Neural progenitor cell (in vitro differentiated cells): ENCODE measurements around the gene CHD5. TPM values are rescaled to one million over a fixed set of nuclear protein-coding genes. Genes with fewer than 3 reads are reported as not detected.

ENCODE experiments used
- DNase-seq: peaks from one replicate; pipeline ENCODE4 v3.0.0-alpha.2; 2016; ENCODE audit warnings: low spot score
- H2AFZ ChIP-seq: fragments of 200-600 bp; sonication (generic); replicated peaks from 2 replicates; pipeline ENCODE4 v1.6.1; 2016; ENCODE audit warnings: antibody characterized with exemption
- H3F3A ChIP-seq: fragments of 200-600 bp; sonication (generic); 2 replicates; pipeline ENCODE4 v1.6.1; 2016; ENCODE audit warnings: antibody characterized with exemption, low read depth
- H3K27ac ChIP-seq: fragments of 200-600 bp; sonication (generic); 2 replicates; pipeline ENCODE4 v1.5.1; 2016; ENCODE audit warnings: mild to moderate bottlenecking
- H3K27me3 ChIP-seq: fragments of 200-600 bp; sonication (generic); 2 replicates; pipeline ENCODE4 v1.6.1; 2016; ENCODE audit warnings: mild to moderate bottlenecking, moderate library complexity
- H3K36me3 ChIP-seq: fragments of 200-600 bp; sonication (generic); 2 replicates; pipeline ENCODE4 v1.5.1; 2016
- H3K4me1 ChIP-seq: fragments of 200-600 bp; sonication (generic); 2 replicates; pipeline ENCODE4 v1.6.1; 2016; ENCODE audit warnings: mixed run types
- H3K4me2 ChIP-seq: fragments of 200-600 bp; sonication (generic); 2 replicates; pipeline ENCODE4 v1.6.1; 2016
- H3K4me3 ChIP-seq: fragments of 200-600 bp; sonication (generic); 2 replicates; pipeline ENCODE4 v1.5.1; 2016
- H3K79me2 ChIP-seq: fragments of 200-600 bp; sonication (generic); 2 replicates; pipeline ENCODE4 v1.6.1; 2016; ENCODE audit warnings: low read depth
- H3K9ac ChIP-seq: fragments of 200-600 bp; sonication (generic); 2 replicates; pipeline ENCODE4 v1.6.1; 2016
- H3K9me3 ChIP-seq: fragments of 200-600 bp; sonication (generic); 2 replicates; pipeline ENCODE4 v1.5.1; 2016; ENCODE audit warnings: low read depth
- H4K20me1 ChIP-seq: fragments of 200-600 bp; sonication (generic); 2 replicates; pipeline ENCODE4 v1.6.1; 2016; ENCODE audit warnings: low read depth
- H3K27ac Mint-ChIP-seq: 3 replicates; pipeline ENCODE4 v1.8.0; 2021; ENCODE audit warnings: mixed read lengths
- H3K27me3 Mint-ChIP-seq: 2 replicates; pipeline ENCODE4 v1.8.0; 2022; ENCODE audit warnings: low read depth, mild to moderate bottlenecking, inconsistent platforms, moderate library complexity, mixed read lengths; ENCODE audit not compliant: insufficient read depth
- H3K36me3 Mint-ChIP-seq: 3 replicates; pipeline ENCODE4 v1.8.0; 2021; ENCODE audit warnings: mixed read lengths
- H3K4me1 Mint-ChIP-seq: 3 replicates; pipeline ENCODE4 v1.8.0; 2021; ENCODE audit warnings: mixed read lengths
- H3K4me3 Mint-ChIP-seq: 3 replicates; pipeline ENCODE4 v1.8.0; 2021; ENCODE audit warnings: mild to moderate bottlenecking, moderate library complexity, mixed read lengths
- H3K9me3 Mint-ChIP-seq: 3 replicates; pipeline ENCODE4 v1.8.0; 2020; ENCODE audit warnings: mixed read lengths
- EZH2 ChIP-seq: fragments of 200-600 bp; sonication (generic); IDR thresholded peaks from 2 replicates; pipeline ENCODE4 v1.6.1; 2017; ENCODE audit warnings: antibody characterized with exemption, mild to moderate bottlenecking, moderate library complexity
- EZH2phosphoT487 ChIP-seq: fragments of 200-600 bp; sonication (generic); IDR thresholded peaks from 2 replicates; pipeline ENCODE4 v1.6.1; 2017; ENCODE audit warnings: antibody characterized with exemption
- total RNA-seq: library from RNA; depleted of rRNA; stranded (reverse); fragments of >200 nt; gene quantifications from 2 replicates; pipeline ENCODE4 v1.2.3, GENCODE V29; 2015; ENCODE audit warnings: low replicate concordance
- TF ChIP-seq, protein P1 (sequence below): fragments of 200-600 bp; sonication (generic); IDR thresholded peaks from 2 replicates; pipeline ENCODE4 v1.5.1; 2017; ENCODE audit warnings: antibody characterized with exemption, mild to moderate bottlenecking

CHD5 gene
- total RNA-seq, 1 donor from 2014 or later: 0.17 TPM

DNA sequence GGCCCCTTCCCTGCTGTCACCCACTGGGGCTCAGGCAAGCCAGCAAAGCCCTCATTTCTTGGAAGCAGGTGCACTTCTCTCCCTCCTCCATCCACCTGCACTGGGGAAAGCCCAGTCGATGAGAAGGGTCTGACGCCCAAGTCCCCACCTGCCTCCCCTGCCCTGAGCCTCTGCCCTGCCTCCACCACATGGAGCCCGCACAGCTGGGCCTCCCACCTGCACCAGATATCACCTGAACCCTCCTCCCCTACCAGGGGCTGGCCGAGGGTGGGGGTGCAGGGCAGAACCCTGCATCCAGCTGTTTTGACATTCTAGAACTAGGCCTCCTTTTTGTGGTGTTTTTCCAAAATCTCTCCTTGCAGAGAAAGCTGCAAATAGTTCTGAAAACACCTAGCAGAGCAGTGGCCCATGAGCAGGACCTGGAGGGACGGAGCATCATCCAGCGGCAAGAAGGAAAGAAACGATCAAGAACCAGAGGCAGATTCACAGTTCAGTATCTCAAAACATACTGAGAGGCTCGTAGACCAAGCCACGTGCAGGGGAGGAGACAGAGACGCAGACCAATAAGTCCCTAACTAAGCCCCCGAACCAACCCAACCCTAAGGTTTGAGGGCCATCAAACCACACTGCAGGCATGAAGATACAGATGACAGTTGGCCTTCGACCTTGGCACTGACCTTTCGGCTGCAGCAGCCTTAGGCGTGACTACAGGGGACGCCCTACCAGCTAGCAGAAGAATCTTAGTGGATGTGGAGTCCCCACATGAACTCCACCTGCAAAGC, 16.7 kb downstream of the CHD5 start:
- Mint-ChIP-seq H3K4me3 (no peak overlapping the region), H3K36me3 (no peaks in the 10 kb centered on the region), H3K27ac (no peak overlapping the region), H3K4me1 (peaks cover under 1% of the 10 kb centered on the region), H3K27me3 (peaks cover 20% of the 10 kb centered on the region), H3K9me3 (no peaks in the 10 kb centered on the region)
- Histone ChIP-seq H3K27me3 (no peaks in the 10 kb centered on the region), H3K9ac (no peak overlapping the region), H3K4me3 (no peak overlapping the region), H2AFZ (no peak overlapping the region), H3K4me1 (no peaks in the 10 kb centered on the region), H3K27ac (no peak overlapping the region), H3K36me3 (no peaks in the 10 kb centered on the region), H3F3A (no peaks in the 10 kb centered on the region), H4K20me1 (peaks cover 23% of the 10 kb centered on the region), H3K4me2 (no peak overlapping the region), H3K79me2 (no peaks in the 10 kb centered on the region), H3K9me3 (no peaks in the 10 kb centered on the region)
- no peak for DNase-seq
- TF ChIP-seq EZH2: no peak
- no peak for TF ChIP-seq EZH2phosphoT487
- TF ChIP-seq, protein P1, sequence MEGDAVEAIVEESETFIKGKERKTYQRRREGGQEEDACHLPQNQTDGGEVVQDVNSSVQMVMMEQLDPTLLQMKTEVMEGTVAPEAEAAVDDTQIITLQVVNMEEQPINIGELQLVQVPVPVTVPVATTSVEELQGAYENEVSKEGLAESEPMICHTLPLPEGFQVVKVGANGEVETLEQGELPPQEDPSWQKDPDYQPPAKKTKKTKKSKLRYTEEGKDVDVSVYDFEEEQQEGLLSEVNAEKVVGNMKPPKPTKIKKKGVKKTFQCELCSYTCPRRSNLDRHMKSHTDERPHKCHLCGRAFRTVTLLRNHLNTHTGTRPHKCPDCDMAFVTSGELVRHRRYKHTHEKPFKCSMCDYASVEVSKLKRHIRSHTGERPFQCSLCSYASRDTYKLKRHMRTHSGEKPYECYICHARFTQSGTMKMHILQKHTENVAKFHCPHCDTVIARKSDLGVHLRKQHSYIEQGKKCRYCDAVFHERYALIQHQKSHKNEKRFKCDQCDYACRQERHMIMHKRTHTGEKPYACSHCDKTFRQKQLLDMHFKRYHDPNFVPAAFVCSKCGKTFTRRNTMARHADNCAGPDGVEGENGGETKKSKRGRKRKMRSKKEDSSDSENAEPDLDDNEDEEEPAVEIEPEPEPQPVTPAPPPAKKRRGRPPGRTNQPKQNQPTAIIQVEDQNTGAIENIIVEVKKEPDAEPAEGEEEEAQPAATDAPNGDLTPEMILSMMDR: no peak

DNA sequence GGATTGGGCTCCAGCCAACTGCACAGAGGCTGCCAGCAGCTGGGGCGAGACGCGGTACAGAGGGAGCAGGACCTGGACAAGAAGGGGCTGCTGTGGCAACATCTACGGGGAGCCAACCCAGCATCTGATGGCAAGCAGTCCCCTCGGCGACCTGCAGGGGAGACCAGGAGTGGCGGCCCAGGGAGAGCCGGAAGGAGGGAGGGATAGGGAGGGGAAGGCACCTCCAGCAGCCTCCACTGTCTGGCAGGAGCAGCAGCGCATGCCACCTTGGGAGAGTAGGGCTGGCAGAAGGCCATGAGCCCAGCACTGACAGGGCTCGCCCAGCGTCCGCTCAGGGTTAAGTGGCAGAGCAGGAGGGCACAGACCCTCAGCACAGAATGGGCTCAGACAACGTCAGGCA, 17.3 kb downstream of the CHD5 start:
- no peak overlapping the region for H2AFZ ChIP-seq
- Mint-ChIP-seq H3K9me3 (no peaks in the 10 kb centered on the region), H3K27ac (no peak overlapping the region), H3K27me3 (peaks cover 14% of the 10 kb centered on the region), H3K36me3 (no peaks in the 10 kb centered on the region), H3K4me1 (peaks cover 5% of the 10 kb centered on the region), H3K4me3 (no peak overlapping the region)
- H3K9me3 ChIP-seq: no peaks in the 10 kb centered on the region
- H3K36me3 ChIP-seq: no peaks in the 10 kb centered on the region
- no peak overlapping the region for H3K4me3 ChIP-seq
- TF ChIP-seq EZH2 (no peak), EZH2phosphoT487 (no peak)
- TF ChIP-seq, protein P1: no peak
- no peaks in the 10 kb centered on the region for H3K79me2 ChIP-seq
- no peaks in the 10 kb centered on the region for H3F3A ChIP-seq
- H3K4me2 ChIP-seq: no peak overlapping the region
- H3K4me1 ChIP-seq: no peaks in the 10 kb centered on the region
- no peak overlapping the region for H3K27ac ChIP-seq
- no peak overlapping the region for H3K9ac ChIP-seq
- DNase-seq: peak; percentile 49
- peaks cover 2% of the 10 kb centered on the region for H3K27me3 ChIP-seq
- H4K20me1 ChIP-seq: peaks cover 23% of the 10 kb centered on the region

DNA sequence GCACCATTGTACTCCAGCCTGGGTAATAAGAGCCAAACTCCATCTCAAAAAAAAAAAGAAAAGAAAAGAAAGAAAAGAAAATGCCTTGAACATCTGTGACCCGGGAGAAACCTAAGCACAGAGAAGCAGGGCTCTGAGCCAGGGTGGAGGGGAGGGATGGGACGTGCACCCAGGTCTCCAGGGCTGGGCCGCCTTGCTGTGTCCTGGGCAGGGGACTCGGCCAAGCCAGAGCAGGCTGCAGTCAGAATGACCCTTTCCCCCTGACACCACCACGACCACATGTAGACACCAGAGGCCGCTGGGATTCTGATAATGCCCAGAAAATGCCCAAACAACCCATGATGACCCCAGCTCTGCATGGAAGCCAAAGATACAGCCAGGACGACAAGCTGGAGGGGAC, 17.8 kb downstream of the CHD5 start:
- H3K27me3 Mint-ChIP-seq: peaks cover 15% of the 10 kb centered on the region
- no peak overlapping the region for H2AFZ ChIP-seq

More for the DNA sequence above, 17.8 kb downstream of the CHD5 start:
- Histone ChIP-seq H4K20me1 (peaks cover 23% of the 10 kb centered on the region), H3F3A (no peaks in the 10 kb centered on the region), H3K27me3 (peaks cover 3% of the 10 kb centered on the region), H3K4me2 (no peak overlapping the region), H3K4me3 (no peak overlapping the region), H3K9me3 (no peaks in the 10 kb centered on the region), H3K79me2 (no peaks in the 10 kb centered on the region), H3K9ac (no peak overlapping the region), H3K27ac (no peak overlapping the region), H3K36me3 (no peaks in the 10 kb centered on the region), H3K4me1 (no peaks in the 10 kb centered on the region)
- no peaks in the 10 kb centered on the region for H3K9me3 Mint-ChIP-seq
- peaks cover 9% of the 10 kb centered on the region for H3K4me1 Mint-ChIP-seq
- H3K36me3 Mint-ChIP-seq: no peaks in the 10 kb centered on the region
- no peak for DNase-seq
- TF ChIP-seq, protein P1: no peak
- TF ChIP-seq EZH2 (no peak), EZH2phosphoT487 (no peak)
- H3K4me3 Mint-ChIP-seq: no peak overlapping the region
- no peak overlapping the region for H3K27ac Mint-ChIP-seq
